ENCODE data around the gene PFKL.

GRCh38 chr21:44374601-44375280 lies 74.9 kb downstream of the PFKL start:
- TF ChIP-seq, protein P1, sequence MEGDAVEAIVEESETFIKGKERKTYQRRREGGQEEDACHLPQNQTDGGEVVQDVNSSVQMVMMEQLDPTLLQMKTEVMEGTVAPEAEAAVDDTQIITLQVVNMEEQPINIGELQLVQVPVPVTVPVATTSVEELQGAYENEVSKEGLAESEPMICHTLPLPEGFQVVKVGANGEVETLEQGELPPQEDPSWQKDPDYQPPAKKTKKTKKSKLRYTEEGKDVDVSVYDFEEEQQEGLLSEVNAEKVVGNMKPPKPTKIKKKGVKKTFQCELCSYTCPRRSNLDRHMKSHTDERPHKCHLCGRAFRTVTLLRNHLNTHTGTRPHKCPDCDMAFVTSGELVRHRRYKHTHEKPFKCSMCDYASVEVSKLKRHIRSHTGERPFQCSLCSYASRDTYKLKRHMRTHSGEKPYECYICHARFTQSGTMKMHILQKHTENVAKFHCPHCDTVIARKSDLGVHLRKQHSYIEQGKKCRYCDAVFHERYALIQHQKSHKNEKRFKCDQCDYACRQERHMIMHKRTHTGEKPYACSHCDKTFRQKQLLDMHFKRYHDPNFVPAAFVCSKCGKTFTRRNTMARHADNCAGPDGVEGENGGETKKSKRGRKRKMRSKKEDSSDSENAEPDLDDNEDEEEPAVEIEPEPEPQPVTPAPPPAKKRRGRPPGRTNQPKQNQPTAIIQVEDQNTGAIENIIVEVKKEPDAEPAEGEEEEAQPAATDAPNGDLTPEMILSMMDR (optimal IDR thresholded peaks at IDR 0.05 in 1 of 3, IDR thresholded peaks at IDR 0.05 in 1 of 3, conservative IDR thresholded peaks at IDR 0.05 in 1 of 3; ENCODE audit: extremely low read depth in 1 of 3, insufficient read depth in 2 of 3, low read length in 3 of 3) = no peak
- no peak for TF ChIP-seq EZH2 (IDR thresholded peaks at IDR 0.05; ENCODE audit: low read length)

Measured in keratinocyte (primary cell).